ENCODE measurements around the gene LORICRIN.

- no peak for TF ChIP-seq CTCF (conservative IDR thresholded peaks at IDR 0.05 in 1 of 2, IDR thresholded peaks at IDR 0.05 in 1 of 2; ENCODE audit: extremely low read depth in 1 of 2, insufficient read depth in 1 of 2, low read depth in 1 of 2, low read length in 2 of 2)
- TF ChIP-seq EZH2 (IDR thresholded peaks at IDR 0.05; ENCODE audit: borderline replicate concordance, low read length): no peak
Observed at GRCh38 chr1:153251087-153251486, 8.4 kb upstream of the LORICRIN start.
